ENCODE data around the gene TAMALIN.

- TF ChIP-seq CTCF (IDR thresholded peaks at IDR 0.05; ENCODE audit: borderline replicate concordance, extremely low read depth, low read length, poor library complexity, severe bottlenecking): no peak
- no peak for TF ChIP-seq EZH2 (IDR thresholded peaks at IDR 0.05; ENCODE audit: borderline replicate concordance, low read depth, low read length, severe bottlenecking)
Observed at GRCh38 chr12:51974646-51975045, 32.1 kb upstream of the TAMALIN start.

All from DND-41 (cell line).